Gastroesophageal sphincter (tissue), 4 donors: Measurements from ENCODE around the gene ANAPC5. TPM values are rescaled to one million over a fixed set of nuclear protein-coding genes. Genes with fewer than 3 reads are reported as not detected.

Experiments
- ATAC-seq: fragments of 150-250 bp; one replicate; pipeline ENCODE4 v1.9.1; 2016; ENCODE audit warnings: mild to moderate bottlenecking, moderate library complexity
- H3K27ac ChIP-seq, 4 donors: fragments of 200-600 bp; sonication (generic) in 3 of 4; 1 replicate in 3 of 4; 2 replicates in 1 of 4; pipeline ENCODE4 v1.5.1; 2016 to 2019
- H3K27me3 ChIP-seq: fragments of 200-600 bp; sonication (generic); one replicate; pipeline ENCODE4 v1.5.1; 2019
- H3K36me3 ChIP-seq, 2 donors: fragments of 200-600 bp; sonication (generic); one replicate each; pipeline ENCODE4 v1.5.1; 2019; ENCODE audit warnings: control low read depth in 1 of 2
- H3K4me1 ChIP-seq, 3 donors: fragments of 200-600 bp; sonication (generic); 1 replicate in 2 of 3; 2 replicates in 1 of 3; pipeline ENCODE4 v1.5.1; 2016 to 2019; ENCODE audit warnings: control low read depth in 2 of 3
- H3K4me3 ChIP-seq, 2 donors: fragments of 200-600 bp; sonication (generic); one replicate each; pipeline ENCODE4 v1.5.1; 2019; ENCODE audit warnings: mild to moderate bottlenecking in 1 of 2, moderate library complexity in 1 of 2
- H3K9me3 ChIP-seq, 3 donors: fragments of 200-600 bp; sonication (generic); one replicate each; pipeline ENCODE4 v1.5.1; 2017 to 2019; ENCODE audit warnings: control low read depth in 2 of 3
- EP300 ChIP-seq: sonication (generic); formaldehyde crosslinking; IDR thresholded peaks from one replicate; pipeline ENCODE4 v1.6.1; 2017; ENCODE audit warnings: antibody characterized with exemption, mild to moderate bottlenecking
- POLR2A ChIP-seq, 2 donors: fragments of 450-650 bp; IDR thresholded peaks; one replicate each; pipeline ENCODE4 v1.6.1; 2017; ENCODE audit warnings: antibody characterized with exemption in 2 of 2, mild to moderate bottlenecking in 2 of 2, moderate library complexity in 1 of 2
- POLR2AphosphoS5 ChIP-seq: sonication (generic); formaldehyde crosslinking; IDR thresholded peaks from one replicate; pipeline ENCODE4 v1.6.1; 2017; ENCODE audit warnings: antibody characterized with exemption
- WGBS, 2 donors: methylation state at CpG; one replicate each; pipeline ENCODE4 v1.1.5; 2018; ENCODE audit warnings: low coverage in 1 of 2; 5-methylcytosine and 5-hydroxymethylcytosine counted together
- total RNA-seq, 4 donors: library from RNA; depleted of rRNA; stranded (reverse); fragments of >200 nt; gene quantifications; one replicate each; pipeline ENCODE4 v1.1.0, GENCODE V29; 2016
- TF ChIP-seq, protein P1 (sequence below), 4 experiments: fragments of 200-600 bp in 2 of 4; fragments of 450-650 bp in 2 of 4; sonication (generic) in 1 of 4; IDR thresholded peaks; one replicate each; pipeline ENCODE4 v1.5.1; 2017 to 2019; ENCODE audit warnings: antibody characterized with exemption in 4 of 4, mild to moderate bottlenecking in 2 of 4, moderate library complexity in 2 of 4

The ANAPC5 gene
- total RNA-seq, 4 donors from 2014 or later = 69.2 to 93.5 (median 75.7) TPM

GRCh38 chr12:121355818-121356217 lies 3.6 kb upstream of the ANAPC5 start:
- Histone ChIP-seq H3K27me3 (no peaks in the 10 kb centered on the region), H3K4me1 (peaks cover 0 to 17% (median 13%) of the 10 kb centered on the region in 3 donors), H3K9me3 (no peaks in the 10 kb centered on the region), H3K36me3 (no peaks in the 10 kb centered on the region), H3K4me3 (no peak overlapping the region), H3K27ac (no peak overlapping the region)
- WGBS, 2 donors = 76 to 86% methylated on average over 6 of the region's 6 CpGs
- TF ChIP-seq EP300 = no peak
- no peak for TF ChIP-seq POLR2AphosphoS5
- no peak for TF ChIP-seq POLR2A (IDR thresholded peaks at IDR 0.05)
- TF ChIP-seq, protein P1, sequence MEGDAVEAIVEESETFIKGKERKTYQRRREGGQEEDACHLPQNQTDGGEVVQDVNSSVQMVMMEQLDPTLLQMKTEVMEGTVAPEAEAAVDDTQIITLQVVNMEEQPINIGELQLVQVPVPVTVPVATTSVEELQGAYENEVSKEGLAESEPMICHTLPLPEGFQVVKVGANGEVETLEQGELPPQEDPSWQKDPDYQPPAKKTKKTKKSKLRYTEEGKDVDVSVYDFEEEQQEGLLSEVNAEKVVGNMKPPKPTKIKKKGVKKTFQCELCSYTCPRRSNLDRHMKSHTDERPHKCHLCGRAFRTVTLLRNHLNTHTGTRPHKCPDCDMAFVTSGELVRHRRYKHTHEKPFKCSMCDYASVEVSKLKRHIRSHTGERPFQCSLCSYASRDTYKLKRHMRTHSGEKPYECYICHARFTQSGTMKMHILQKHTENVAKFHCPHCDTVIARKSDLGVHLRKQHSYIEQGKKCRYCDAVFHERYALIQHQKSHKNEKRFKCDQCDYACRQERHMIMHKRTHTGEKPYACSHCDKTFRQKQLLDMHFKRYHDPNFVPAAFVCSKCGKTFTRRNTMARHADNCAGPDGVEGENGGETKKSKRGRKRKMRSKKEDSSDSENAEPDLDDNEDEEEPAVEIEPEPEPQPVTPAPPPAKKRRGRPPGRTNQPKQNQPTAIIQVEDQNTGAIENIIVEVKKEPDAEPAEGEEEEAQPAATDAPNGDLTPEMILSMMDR (IDR thresholded peaks at IDR 0.05) = no peak
- no peak for ATAC-seq

GRCh38 chr12:121352682-121353018 lies 439 bp upstream of the ANAPC5 start:
- Histone ChIP-seq H3K27me3 (no peaks in the 10 kb centered on the region), H3K36me3 (no peaks in the 10 kb centered on the region), H3K9me3 (no peaks in the 10 kb centered on the region), H3K4me3 (peak overlapping the region; percentile 76 to 78), H3K27ac (peak overlapping the region; percentile 59 to 86 (median 81)), H3K4me1 (peaks cover 0 to 36% (median 13%) of the 10 kb centered on the region in 3 donors)
- WGBS, 2 donors = 0 to 1% methylated on average over 8 to 11 of the region's 12 CpGs
- no peak for TF ChIP-seq POLR2AphosphoS5
- ATAC-seq = peak; percentile 76

DNA sequence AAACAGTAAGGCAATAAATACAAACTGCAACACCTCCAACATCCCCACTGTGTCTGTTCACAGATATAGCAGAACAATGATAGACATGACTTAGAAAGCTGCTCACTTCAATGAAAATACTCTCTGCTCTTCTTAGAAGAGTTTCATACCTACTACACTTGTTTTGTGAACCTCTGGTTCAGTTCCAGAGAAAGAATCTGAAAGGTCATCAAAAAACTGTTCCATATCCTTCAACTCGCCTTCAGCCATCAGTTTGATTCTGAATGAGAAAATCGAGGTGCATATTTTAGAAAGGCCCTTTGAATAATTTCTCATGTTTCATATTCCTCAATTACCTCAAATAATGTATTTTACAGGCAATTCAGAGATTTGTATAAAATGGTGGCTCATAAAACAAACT lies 5.5 kb downstream of the ANAPC5 start:
- no peak for TF ChIP-seq EP300
- TF ChIP-seq, protein P1 (IDR thresholded peaks at IDR 0.05) = no peak
- no peak for TF ChIP-seq POLR2A (IDR thresholded peaks at IDR 0.05)
- TF ChIP-seq POLR2AphosphoS5 = no peak
- no peak overlapping the region for H3K27ac ChIP-seq
- no peaks in the 10 kb centered on the region for H3K27me3 ChIP-seq
- no peaks in the 10 kb centered on the region for H3K9me3 ChIP-seq
- peaks cover 0 to 28% (median 8%) of the 10 kb centered on the region in 3 donors for H3K4me1 ChIP-seq
- H3K4me3 ChIP-seq = no peak overlapping the region
- ATAC-seq = no peak
- H3K36me3 ChIP-seq = peaks cover 0 to 54% of the 10 kb centered on the region in 2 donors
- 90 to 93% methylated on average over 2 of the region's 2 CpGs for WGBS, 2 donors

GRCh38 chr12:121345151-121345815 lies 6.9 kb downstream of the ANAPC5 start:
- TF ChIP-seq POLR2A (IDR thresholded peaks at IDR 0.05) (no peak), POLR2AphosphoS5 (no peak), EP300 (no peak)
- TF ChIP-seq, protein P1 (IDR thresholded peaks at IDR 0.05) = no peak
- no peak for ATAC-seq
- Histone ChIP-seq H3K4me3 (no peak overlapping the region), H3K36me3 (peaks cover 0 to 69% of the 10 kb centered on the region in 2 donors), H3K27ac (no peak overlapping the region), H3K4me1 (peaks cover 0 to 13% (median 0%) of the 10 kb centered on the region in 3 donors), H3K9me3 (no peaks in the 10 kb centered on the region), H3K27me3 (no peaks in the 10 kb centered on the region)
- 40 to 81% methylated on average over 1 to 4 of the region's 4 CpGs for WGBS, 2 donors

GRCh38 chr12:121344506-121344905 lies 7.7 kb downstream of the ANAPC5 start:
- no peaks in the 10 kb centered on the region for H3K27me3 ChIP-seq
- no peaks in the 10 kb centered on the region for H3K9me3 ChIP-seq
- no peak for ATAC-seq
- peaks cover 0 to 6% (median 0%) of the 10 kb centered on the region in 3 donors for H3K4me1 ChIP-seq
- no peak overlapping the region for H3K4me3 ChIP-seq
- 91 to 100% methylated on average over 2 to 3 of the region's 3 CpGs for WGBS, 2 donors
- TF ChIP-seq POLR2A (IDR thresholded peaks at IDR 0.05) = no peak
- TF ChIP-seq, protein P1 (IDR thresholded peaks at IDR 0.05) = no peak
- no peak for TF ChIP-seq EP300
- TF ChIP-seq POLR2AphosphoS5 = no peak
- peaks cover 0 to 75% of the 10 kb centered on the region in 2 donors for H3K36me3 ChIP-seq
- no peak overlapping the region for H3K27ac ChIP-seq
